DND-41 (cell line): ENCODE measurements around the gene SLC12A5.

Experiments used
- ATAC-seq: fragments of 200-7000 bp; cut with Tn5 transposase; 3 replicates; pipeline ENCODE4 v1.9.1; 2021; ENCODE audit warnings: low read depth; ENCODE audit not compliant: insufficient read depth
- DNase-seq: peaks from one replicate; pipeline ENCODE4 v3.0.0-alpha.2; 2020
- H2AFZ ChIP-seq: 2 replicates; pipeline ENCODE4 v1.6.0; 2012; ENCODE audit warnings: low read depth, low read length
- H3K27ac ChIP-seq: 2 replicates; pipeline ENCODE4 v1.5.1; 2012; ENCODE audit warnings: low read length, inconsistent platforms
- H3K27me3 ChIP-seq: fragments of 200-600 bp; sonication (generic); 2 replicates; pipeline ENCODE4 v1.6.0; 2012; ENCODE audit warnings: low read length, mild to moderate bottlenecking, inconsistent platforms; ENCODE audit not compliant: insufficient read depth, poor library complexity
- H3K36me3 ChIP-seq: 2 replicates; pipeline ENCODE4 v1.5.1; 2012; ENCODE audit warnings: low read length, inconsistent platforms; ENCODE audit not compliant: insufficient read depth
- H3K4me1 ChIP-seq: 2 replicates; pipeline ENCODE4 v1.5.1; 2012; ENCODE audit warnings: mild to moderate bottlenecking, low read length; ENCODE audit not compliant: insufficient read depth
- H3K4me2 ChIP-seq: 2 replicates; pipeline ENCODE4 v1.6.0; 2012; ENCODE audit warnings: mild to moderate bottlenecking, moderate library complexity, low read length, inconsistent platforms; ENCODE audit not compliant: insufficient read depth
- H3K4me3 ChIP-seq, 2 experiments: fragments of 200-600 bp in 1 of 2; shearing (Covaris generic) in 1 of 2; 2 replicates each; pipeline ENCODE4 v1.5.1; 2012 to 2016; ENCODE audit warnings: inconsistent platforms in 2 of 2, low read length in 2 of 2, mild to moderate bottlenecking in 2 of 2, low read depth in 1 of 2, moderate library complexity in 1 of 2
- H3K79me2 ChIP-seq: 2 replicates; pipeline ENCODE4 v1.6.0; 2012; ENCODE audit warnings: low read length, inconsistent platforms; ENCODE audit not compliant: insufficient read depth
- H3K9ac ChIP-seq: 2 replicates; pipeline ENCODE4 v1.6.0; 2012; ENCODE audit warnings: low read depth, mild to moderate bottlenecking, inconsistent platforms, low read length, moderate library complexity
- H3K9me3 ChIP-seq: 2 replicates; pipeline ENCODE4 v1.5.1; 2012; ENCODE audit warnings: low read length, moderate library complexity, mild to moderate bottlenecking, inconsistent platforms; ENCODE audit not compliant: insufficient read depth, severe bottlenecking
- H4K20me1 ChIP-seq: 2 replicates; pipeline ENCODE4 v1.6.0; 2012; ENCODE audit warnings: low read length; ENCODE audit not compliant: insufficient read depth
- CTCF ChIP-seq: IDR thresholded peaks from 2 replicates; pipeline ENCODE4 v1.5.1; 2012; ENCODE audit warnings: borderline replicate concordance, low read length, moderate library complexity, mild to moderate bottlenecking; ENCODE audit not compliant: poor library complexity, severe bottlenecking; ENCODE audit errors: extremely low read depth
- EZH2 ChIP-seq: IDR thresholded peaks from 3 replicates; pipeline ENCODE4 v1.6.1; 2012; ENCODE audit warnings: borderline replicate concordance, low read depth, mild to moderate bottlenecking, moderate library complexity, low read length, inconsistent platforms; ENCODE audit not compliant: severe bottlenecking

SLC12A5 gene

DNA sequence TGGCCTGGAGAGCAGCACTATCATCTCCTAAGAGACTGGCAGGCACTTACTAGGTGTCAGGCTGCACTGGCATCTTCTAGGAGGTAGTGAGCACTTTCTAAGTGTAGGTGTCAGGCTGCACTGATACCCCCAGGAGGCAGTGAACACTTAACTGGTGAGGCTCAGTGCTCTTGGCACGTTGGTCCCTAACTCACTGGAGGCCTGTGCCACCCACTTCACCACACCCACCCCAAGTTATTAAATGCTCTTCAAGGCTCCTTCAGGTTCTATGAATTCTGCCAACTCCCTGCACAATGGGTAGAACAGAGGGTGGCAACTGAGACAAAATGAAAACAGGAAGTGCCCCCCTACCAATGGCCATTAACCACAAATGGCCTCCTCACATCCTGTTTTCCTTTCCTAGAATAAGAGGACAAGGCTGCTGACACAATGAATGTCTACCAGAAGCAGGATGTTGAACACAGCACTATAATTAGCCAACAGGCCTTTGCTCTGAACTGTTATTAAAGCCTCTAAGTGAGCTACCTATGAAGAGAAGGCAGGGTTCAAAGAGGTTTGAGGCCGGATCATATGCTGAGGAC, 31.4 kb downstream of the SLC12A5 start:
- Histone ChIP-seq H3K27ac (peak overlapping the region; percentile 62), H3K9ac (no peak overlapping the region), H3K36me3 (peaks cover 64% of the 10 kb centered on the region), H2AFZ (no peak overlapping the region), H3K27me3 (no peaks in the 10 kb centered on the region), H4K20me1 (peaks cover 87% of the 10 kb centered on the region), H3K4me2 (no peak overlapping the region), H3K79me2 (0 out of 2 replicates have a peak, but pooled peaks cover 2% of the 10 kb centered on the region), H3K9me3 (no peaks in the 10 kb centered on the region), H3K4me1 (peaks cover 16% of the 10 kb centered on the region), H3K4me3 (no peak overlapping the region)
- DNase-seq: peak; percentile 26
- no peak for TF ChIP-seq EZH2
- no peak for TF ChIP-seq CTCF
- ATAC-seq: peak; percentile 56

- peaks cover 16% of the 10 kb centered on the region for H3K4me1 ChIP-seq
- ATAC-seq (no peak), DNase-seq (no peak)
- no peak overlapping the region for H3K4me2 ChIP-seq
- 0 out of 2 replicates have a peak, but pooled peaks cover 2% of the 10 kb centered on the region for H3K79me2 ChIP-seq
- peak overlapping the region; percentile 62 for H3K27ac ChIP-seq
- TF ChIP-seq CTCF: no peak
- TF ChIP-seq EZH2: no peak
- H3K36me3 ChIP-seq: peaks cover 70% of the 10 kb centered on the region
- H2AFZ ChIP-seq: no peak overlapping the region
- no peaks in the 10 kb centered on the region for H3K27me3 ChIP-seq
- H3K9ac ChIP-seq: no peak overlapping the region
- peaks cover 92% of the 10 kb centered on the region for H4K20me1 ChIP-seq
- H3K9me3 ChIP-seq: no peaks in the 10 kb centered on the region
- no peak overlapping the region for H3K4me3 ChIP-seq
Measured at GRCh38 chr20:46060975-46061374, 32.0 kb downstream of the SLC12A5 start.

DNA sequence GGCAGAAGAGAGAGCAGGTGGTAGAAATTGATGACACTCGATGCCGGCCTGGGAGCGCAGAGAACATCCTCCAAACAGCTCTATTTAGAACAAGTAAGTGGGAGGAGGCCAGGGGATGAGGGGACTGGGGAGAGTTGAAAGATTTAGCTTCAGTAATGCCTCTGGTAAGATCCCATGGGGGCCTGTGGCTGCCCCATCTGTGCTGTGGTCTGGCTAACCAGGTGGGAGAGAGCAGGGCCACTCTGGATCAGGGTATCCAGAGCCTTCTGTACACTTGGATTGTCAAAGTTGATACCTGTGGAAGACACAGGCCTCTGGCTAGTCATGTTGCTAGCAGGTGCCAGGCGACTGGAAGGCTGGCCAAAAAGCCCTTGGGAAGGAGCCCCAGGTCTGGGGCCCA, 33.1 kb downstream of the SLC12A5 start:
- Histone ChIP-seq H3K4me3 (no peak overlapping the region), H3K4me1 (peaks cover 16% of the 10 kb centered on the region), H3K27me3 (no peaks in the 10 kb centered on the region), H4K20me1 (peaks cover 85% of the 10 kb centered on the region), H3K27ac (no peak overlapping the region), H3K9me3 (no peaks in the 10 kb centered on the region), H3K4me2 (no peak overlapping the region), H3K36me3 (peaks cover 82% of the 10 kb centered on the region), H3K79me2 (0 out of 2 replicates have a peak, but pooled peaks cover 2% of the 10 kb centered on the region), H2AFZ (no peak overlapping the region), H3K9ac (no peak overlapping the region)
- TF ChIP-seq EZH2 (no peak), CTCF (no peak)
- ATAC-seq (no peak), DNase-seq (peak; percentile 2)
